Measurements from ENCODE around the gene JARID2. TPM values are rescaled to one million over a fixed set of nuclear protein-coding genes. Genes with fewer than 3 reads are reported as not detected.
"Not testable (repeated sequence)": the region's sequence is repeated elsewhere in the genome, so short reads cannot be mapped to it uniquely, and the experiment has no call there.

The JARID2 gene
- total and polyA plus RNA-seq, 8 donors = 2.4 to 6.7 (median 3.7) TPM

DNA sequence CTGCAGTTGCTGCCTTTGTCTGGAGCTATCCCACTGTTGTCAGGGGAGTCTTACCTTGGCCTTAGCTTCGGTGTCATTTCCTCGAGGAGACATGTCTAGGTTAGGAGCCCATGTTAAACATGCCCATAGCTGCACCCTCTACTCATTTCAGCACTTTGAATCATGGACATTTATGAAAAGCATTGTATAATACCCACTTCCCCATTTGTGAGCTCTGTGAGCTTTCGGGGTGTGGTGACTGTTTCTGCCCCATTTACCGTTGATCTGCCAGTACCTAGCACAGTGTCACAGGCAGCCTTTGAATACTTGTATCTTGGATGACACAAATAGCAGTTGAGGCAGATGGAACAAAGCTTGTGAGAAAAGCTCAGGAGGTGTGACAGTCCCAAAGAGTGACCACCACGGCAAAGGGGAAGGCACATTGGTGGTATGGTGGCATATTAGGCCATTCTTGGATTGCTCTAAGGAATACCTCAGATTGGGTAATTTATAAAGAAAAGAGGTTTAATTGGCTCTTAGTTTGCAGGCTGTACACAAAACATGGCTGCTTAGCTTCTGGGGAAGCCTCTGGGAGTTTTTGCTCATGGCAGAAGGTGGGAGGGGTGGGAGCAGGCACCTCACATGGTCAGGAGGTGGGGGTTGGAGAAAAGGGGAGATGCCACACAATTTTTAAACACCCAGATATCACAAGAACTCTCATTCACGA lies 42.0 kb downstream of the JARID2 start:
- no peaks in the 10 kb centered on the region for H3K9me3 ChIP-seq
- ATAC-seq = peak in 1 of 4 donors; percentile 32
- no peak for DNase-seq
- no peak overlapping the region for H3K4me3 ChIP-seq
- WGBS, 2 donors = 90 to 95% methylated on average over 6 of the region's 6 CpGs
- peaks cover 0 to 12% (median 0%) of the 10 kb centered on the region in 3 donors for H3K4me1 ChIP-seq
- H3K27me3 ChIP-seq = no peaks in the 10 kb centered on the region
- intact Hi-C loops (cut with DNase I) = no loop called here
- TF ChIP-seq, protein P1, sequence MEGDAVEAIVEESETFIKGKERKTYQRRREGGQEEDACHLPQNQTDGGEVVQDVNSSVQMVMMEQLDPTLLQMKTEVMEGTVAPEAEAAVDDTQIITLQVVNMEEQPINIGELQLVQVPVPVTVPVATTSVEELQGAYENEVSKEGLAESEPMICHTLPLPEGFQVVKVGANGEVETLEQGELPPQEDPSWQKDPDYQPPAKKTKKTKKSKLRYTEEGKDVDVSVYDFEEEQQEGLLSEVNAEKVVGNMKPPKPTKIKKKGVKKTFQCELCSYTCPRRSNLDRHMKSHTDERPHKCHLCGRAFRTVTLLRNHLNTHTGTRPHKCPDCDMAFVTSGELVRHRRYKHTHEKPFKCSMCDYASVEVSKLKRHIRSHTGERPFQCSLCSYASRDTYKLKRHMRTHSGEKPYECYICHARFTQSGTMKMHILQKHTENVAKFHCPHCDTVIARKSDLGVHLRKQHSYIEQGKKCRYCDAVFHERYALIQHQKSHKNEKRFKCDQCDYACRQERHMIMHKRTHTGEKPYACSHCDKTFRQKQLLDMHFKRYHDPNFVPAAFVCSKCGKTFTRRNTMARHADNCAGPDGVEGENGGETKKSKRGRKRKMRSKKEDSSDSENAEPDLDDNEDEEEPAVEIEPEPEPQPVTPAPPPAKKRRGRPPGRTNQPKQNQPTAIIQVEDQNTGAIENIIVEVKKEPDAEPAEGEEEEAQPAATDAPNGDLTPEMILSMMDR (IDR thresholded peaks at IDR 0.05) = no peak
- H3K36me3 ChIP-seq = no peaks in the 10 kb centered on the region
- no peak overlapping the region for H3K27ac ChIP-seq
- no peak for FAIRE-seq

DNA sequence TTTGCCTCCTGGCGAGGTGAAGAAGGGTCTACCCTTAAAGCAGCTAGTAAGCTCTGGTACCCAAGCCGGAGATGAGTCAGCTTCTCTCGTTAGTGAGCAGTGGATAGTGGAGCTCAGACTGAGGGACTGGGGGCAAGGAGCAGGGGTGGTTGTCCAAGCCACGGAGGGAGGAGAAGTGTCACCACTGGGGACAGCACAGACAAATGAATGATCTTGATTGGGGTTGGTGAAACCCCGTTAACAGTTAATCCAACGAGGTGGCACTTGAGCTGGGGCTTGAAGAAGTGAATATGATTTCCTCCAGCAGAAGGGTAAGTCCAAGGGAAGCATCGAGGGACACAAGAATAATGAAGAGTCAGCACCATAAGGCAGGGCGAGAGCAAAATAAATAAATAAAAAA lies 43.0 kb downstream of the JARID2 start:
- Histone ChIP-seq H3K4me3 (no peak overlapping the region), H3K9me3 (no peaks in the 10 kb centered on the region), H3K36me3 (no peaks in the 10 kb centered on the region), H3K4me1 (peaks cover 0 to 12% (median 0%) of the 10 kb centered on the region in 3 donors), H3K27me3 (no peaks in the 10 kb centered on the region), H3K27ac (no peak overlapping the region)
- intact Hi-C loops (cut with DNase I) = no loop called here
- WGBS, 2 donors = 93 to 94% methylated on average over 8 of the region's 8 CpGs
- FAIRE-seq = no peak
- no peak for DNase-seq
- no peak for ATAC-seq
- TF ChIP-seq, protein P1 (IDR thresholded peaks at IDR 0.05) = no peak

DNA sequence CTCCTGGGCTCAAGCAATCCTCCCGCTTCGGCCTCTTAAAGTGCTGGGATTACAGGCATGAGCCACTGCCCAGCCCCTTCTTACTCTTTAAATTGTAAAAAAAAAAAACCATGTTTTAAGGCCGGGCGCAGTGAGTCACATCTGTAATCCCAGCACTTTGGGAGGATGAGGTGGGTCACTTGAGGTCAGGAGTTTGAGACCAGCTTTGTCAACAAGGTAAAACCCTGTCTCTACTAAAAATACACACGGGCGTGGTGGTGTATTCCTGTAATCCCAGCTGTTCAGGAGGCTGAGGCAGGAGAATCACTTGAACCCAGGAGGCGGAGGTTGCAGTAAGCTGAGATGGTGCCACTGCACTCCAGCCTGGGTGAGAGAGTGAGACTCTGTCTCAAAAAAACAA lies 43.6 kb downstream of the JARID2 start:
- H3K36me3 ChIP-seq; H3K27me3 ChIP-seq; DNase-seq; FAIRE-seq; ATAC-seq; H3K4me3 ChIP-seq; intact Hi-C loops (cut with DNase I); H3K27ac ChIP-seq; H3K9me3 ChIP-seq: not testable (repeated sequence)
- 94 to 96% methylated on average over 7 of the region's 7 CpGs for WGBS, 2 donors
- H3K4me1 ChIP-seq = peaks cover 0 to 12% (median 0%) of the 10 kb centered on the region in 3 donors

DNA sequence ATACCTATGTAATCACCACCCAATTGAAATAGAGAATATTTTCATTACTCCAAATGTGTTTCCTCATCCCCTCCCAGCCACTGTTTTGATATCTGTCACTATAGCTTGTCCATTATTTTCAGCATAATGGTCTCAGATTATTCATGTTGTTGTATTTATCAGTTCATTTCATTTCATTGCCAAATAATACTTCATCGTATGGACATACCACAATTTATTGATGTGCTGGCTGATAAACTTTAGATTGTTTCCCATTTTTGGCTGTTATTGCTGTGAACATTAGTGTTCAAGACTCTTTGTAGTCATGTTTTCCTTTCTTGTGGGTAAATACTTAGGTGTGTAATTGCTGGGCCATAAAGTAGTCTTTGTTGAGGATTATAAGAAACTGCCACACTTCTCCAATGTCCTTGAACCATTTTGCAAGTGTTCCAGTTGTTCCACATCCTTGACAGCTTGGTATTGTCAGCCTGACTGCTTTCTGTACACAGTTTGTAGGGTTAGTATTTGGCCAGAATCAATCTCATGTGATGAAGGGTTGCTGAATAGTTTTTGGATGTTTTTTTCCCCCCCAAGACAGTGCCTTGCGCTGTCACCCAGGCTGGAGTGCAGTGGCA lies 44.3 kb downstream of the JARID2 start:
- 86 to 89% methylated on average over 2 of the region's 2 CpGs for WGBS, 2 donors
- intact Hi-C loops (cut with DNase I) = no loop called here
- DNase-seq (no peak), ATAC-seq (no peak), FAIRE-seq (no peak)
- no peak overlapping the region for H3K4me3 ChIP-seq
- H3K27ac ChIP-seq = no peak overlapping the region
- H3K27me3 ChIP-seq = no peaks in the 10 kb centered on the region
- H3K4me1 ChIP-seq = peaks cover 0 to 6% (median 0%) of the 10 kb centered on the region in 3 donors
- TF ChIP-seq, protein P1 (IDR thresholded peaks at IDR 0.05) = no peak
- H3K36me3 ChIP-seq = no peaks in the 10 kb centered on the region
- no peaks in the 10 kb centered on the region for H3K9me3 ChIP-seq

DNA sequence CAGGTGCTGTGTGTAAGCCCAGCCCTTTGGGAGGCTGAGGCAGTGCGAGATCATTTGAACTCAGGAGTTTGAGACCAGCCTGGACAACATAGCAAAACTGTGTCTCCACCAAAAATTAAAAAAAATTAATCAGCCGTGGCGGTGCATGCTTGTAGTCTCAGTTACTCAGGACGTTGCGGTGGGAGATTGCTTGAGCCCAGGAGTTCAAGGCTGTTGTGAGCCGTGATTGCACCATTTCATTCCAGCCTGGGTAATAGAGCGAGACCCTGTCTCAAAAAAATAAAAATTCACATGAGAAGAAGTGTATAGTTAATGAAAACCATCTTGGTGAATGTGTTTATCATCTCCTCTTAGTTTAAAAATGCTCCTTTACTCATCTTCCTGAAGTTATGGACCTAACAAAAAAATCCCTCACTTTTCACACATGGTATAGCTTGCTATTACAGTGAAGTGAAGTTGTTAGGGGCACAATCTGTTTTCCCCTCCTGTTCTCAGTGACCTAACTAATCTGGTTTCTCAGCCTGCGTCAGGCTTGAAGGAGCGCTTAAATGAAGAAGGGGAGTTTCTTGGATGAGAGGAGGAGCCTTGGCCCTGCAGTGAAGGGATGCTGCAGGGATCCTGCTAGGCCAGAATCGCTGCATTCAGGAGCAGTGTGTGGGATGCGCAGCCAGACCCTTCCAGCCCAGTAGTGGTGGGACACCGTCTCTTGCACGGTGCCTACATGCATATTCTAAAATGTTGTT lies 45.3 kb downstream of the JARID2 start:
- FAIRE-seq (no peak), ATAC-seq (no peak), DNase-seq (no peak)
- H3K9me3 ChIP-seq = no peaks in the 10 kb centered on the region
- TF ChIP-seq, protein P1 (IDR thresholded peaks at IDR 0.05) = no peak
- no peaks in the 10 kb centered on the region for H3K27me3 ChIP-seq
- WGBS, 2 donors = 92 to 94% methylated on average over 13 of the region's 13 CpGs
- intact Hi-C loops (cut with DNase I) = no loop called here
- H3K27ac ChIP-seq = no peak overlapping the region
- H3K4me3 ChIP-seq = no peak overlapping the region
- H3K4me1 ChIP-seq = no peaks in the 10 kb centered on the region
- H3K36me3 ChIP-seq = no peaks in the 10 kb centered on the region

Measured in pancreas (tissue), 10 donors.